CD4-positive, alpha-beta T cell treated with Interleukin-17A for 1 hour (primary cell): ENCODE data around the gene GLRX5.

Source experiments
- DNase-seq: peaks from one replicate; pipeline ENCODE4 v3.0.0-alpha.2; 2020

Gene GLRX5

GRCh38 chr14:95518045-95518751 lies 16.7 kb upstream of the GLRX5 start:
- peak; percentile 24 for DNase-seq

DNA sequence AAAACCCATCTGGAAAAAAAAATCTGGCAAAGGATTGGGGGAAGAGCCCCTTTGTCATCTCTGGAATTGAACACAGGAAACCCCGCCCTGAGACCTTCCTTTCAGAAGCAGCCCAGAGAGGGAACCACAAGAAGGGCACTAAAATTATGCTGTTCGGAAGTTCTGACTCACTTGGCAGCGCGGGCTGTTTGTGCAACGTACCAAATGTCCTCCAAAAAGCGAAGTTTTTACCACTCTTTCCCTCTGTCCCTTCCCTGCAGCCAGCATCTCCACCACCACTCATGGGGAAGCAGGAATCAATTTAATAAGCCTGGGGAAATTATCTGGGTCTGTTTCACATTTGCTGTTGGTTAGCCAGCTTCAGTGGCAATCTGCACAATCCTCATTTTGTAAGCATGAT lies 15.2 kb upstream of the GLRX5 start:
- DNase-seq: peak; percentile 79

GRCh38 chr14:95520346-95520745 lies 14.5 kb upstream of the GLRX5 start:
- peak; percentile 37 for DNase-seq

GRCh38 chr14:95521001-95521400 lies 13.8 kb upstream of the GLRX5 start:
- no peak for DNase-seq

DNA sequence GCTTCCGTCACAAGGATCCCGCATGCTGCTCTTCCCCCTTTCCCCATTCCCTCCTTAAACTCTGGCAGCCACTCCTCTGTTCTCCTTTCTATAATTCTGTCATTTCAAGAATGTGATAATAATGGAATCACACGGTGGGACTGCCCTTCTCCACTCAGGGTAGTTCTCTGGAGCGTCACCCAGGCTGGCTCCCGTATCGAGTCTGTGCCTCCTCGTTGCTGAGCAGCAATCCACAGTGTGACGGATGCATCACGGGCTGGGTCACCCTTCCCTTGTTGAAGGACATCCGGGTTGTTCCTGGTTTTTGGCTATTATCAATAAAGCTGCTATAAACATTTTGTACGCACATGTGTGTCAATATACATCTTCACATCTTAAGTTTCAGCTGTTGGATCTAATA lies 12.7 kb upstream of the GLRX5 start:
- DNase-seq: no peak

DNA sequence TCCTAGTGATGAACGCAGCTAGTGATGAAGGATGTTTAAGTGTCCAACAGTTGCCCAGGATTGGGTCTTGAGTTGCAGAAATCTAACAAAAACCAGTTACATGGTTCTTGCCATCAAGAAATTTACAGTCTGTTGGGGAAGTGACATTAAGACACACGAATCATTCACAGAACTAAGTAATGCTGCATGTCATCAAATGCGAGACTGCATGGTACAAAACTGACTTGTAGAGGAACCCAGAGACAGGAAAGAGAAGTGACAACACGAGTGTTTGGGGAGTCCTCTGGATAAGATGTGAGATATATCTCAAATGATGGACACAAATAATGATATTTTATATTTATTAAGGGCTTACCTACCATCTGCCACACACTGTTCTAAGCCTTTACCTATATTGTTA lies 12.3 kb upstream of the GLRX5 start:
- peak; percentile 17 for DNase-seq

- DNase-seq: peak; percentile 47
Measured at GRCh38 chr14:95523051-95523814, 11.6 kb upstream of the GLRX5 start.

DNA sequence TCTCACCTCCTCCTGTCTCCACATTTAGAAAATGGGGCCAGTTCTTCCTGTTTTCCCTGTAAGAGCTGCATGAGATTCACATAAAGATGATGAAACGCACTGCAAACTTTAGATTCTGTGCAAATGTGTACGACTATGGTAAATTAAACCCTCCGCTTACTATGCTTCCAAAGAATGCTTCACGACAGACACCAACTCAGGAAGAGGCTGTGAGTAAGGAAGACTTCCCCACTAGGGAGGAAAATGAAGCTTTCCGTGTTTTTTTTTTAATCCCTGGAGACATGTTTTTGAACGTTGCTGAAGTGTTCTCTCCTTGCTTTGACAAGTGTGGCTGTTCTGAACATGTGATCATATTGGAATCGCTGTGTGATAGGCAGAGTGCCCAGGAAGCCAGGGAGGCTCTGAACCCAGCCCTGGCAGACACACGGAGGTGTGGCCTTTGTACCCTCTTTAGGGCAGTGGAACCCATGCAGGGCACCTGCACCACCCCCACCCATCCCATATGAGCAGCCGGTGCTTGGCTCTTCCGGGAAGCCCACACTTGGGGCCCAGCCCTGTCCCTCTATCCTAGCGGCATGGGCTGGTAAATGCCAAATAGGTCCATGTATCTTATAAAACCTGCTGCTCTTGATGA lies 10.9 kb upstream of the GLRX5 start:
- DNase-seq: peak; percentile 66

- no peak for DNase-seq
Measured at GRCh38 chr14:95524706-95525512, 9.9 kb upstream of the GLRX5 start.

- no peak for DNase-seq
Measured at GRCh38 chr14:95525999-95526398, 8.9 kb upstream of the GLRX5 start.

GRCh38 chr14:95526483-95527386 lies 8.1 kb upstream of the GLRX5 start:
- no peak for DNase-seq

DNA sequence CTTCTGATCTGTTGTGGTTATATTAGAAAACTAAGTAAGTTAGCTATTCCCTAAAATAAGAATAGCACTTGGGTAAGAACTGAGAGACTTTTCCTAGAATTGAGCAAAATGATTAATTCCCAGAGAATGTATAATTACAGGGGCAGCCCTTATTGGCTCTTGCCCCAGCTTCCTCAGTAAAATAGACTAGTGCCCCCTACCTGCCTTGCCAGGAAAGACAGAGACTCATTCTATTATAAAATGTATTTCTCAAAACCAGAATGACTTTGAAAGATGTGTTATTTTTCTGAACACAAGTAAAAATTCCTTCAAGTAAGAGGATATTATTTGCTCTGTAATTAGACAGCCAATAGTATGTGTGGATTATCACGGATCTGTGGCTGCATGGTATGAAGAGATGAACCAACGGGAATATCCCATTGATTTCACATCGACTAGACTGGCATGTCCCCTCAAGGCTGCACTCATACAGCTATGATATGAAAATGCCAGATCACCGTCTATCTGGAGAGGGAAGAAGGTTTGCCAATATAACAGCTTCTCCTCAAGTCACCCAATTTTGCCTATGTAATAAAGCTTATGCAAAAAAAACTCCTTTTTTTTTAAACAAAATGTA lies 7.4 kb upstream of the GLRX5 start:
- peak; percentile 70 for DNase-seq

GRCh38 chr14:95529216-95529615 lies 5.6 kb upstream of the GLRX5 start:
- no peak for DNase-seq

- DNase-seq: no peak
Measured at GRCh38 chr14:95530473-95531276, 4.2 kb upstream of the GLRX5 start.

DNA sequence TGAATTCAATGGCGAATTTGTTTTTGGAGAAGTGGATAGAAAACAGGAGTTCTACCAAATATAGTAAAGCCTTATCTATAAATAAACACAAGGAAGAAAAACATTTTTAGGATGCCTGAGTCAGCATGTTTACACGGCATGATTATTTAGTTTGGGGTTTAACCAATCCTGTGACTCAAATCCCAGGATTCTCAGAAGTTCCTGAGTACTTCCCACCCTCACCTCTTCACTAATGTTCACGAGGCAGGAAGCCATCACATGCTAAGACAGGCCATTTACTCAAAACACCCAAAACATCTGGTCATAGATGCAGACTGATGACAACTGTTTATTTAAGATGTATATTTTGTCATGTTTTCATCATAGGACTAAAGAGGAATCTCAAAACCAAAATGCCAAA lies 3.4 kb upstream of the GLRX5 start:
- DNase-seq: no peak

GRCh38 chr14:95531969-95532368 lies 2.9 kb upstream of the GLRX5 start:
- DNase-seq: no peak

- peak; percentile 19 for DNase-seq
Measured at GRCh38 chr14:95533391-95533821, 1.4 kb upstream of the GLRX5 start.

DNA sequence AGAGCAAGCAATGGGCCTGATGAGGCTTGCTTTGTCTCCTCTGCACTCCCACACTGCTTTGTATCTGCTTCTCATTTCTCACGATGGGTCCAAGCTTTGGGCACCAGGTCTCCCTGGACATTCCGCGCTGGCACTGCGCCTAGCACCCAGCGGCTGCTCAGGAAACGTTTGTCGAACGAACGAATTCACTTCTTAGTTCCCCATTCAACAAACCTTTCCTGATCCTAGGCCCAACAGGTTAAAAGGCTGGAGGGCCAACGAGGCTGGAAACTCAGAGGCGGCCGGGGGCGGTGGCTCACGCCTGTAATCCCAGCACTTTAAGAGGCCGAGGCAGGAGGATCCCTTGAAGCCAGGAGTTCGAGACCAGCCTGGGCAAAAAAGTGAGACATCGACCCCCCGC lies 1.0 kb upstream of the GLRX5 start:
- no peak for DNase-seq

- no peak for DNase-seq
Measured at GRCh38 chr14:95535226-95536021, 574 bp downstream of the GLRX5 start.
